DOHH2 (cell line): ENCODE measurements around the gene PLCB3.

Experiments
- H3F3A ChIP-seq: fragments of 200-600 bp; sonication (generic), shearing (Covaris generic); 2 replicates; pipeline ENCODE4 v1.6.0; 2016; ENCODE audit warnings: antibody characterized with exemption, mild to moderate bottlenecking; ENCODE audit not compliant: control insufficient read depth, insufficient read depth
- H3K27ac ChIP-seq: fragments of 200-600 bp; sonication (generic); 2 replicates; pipeline ENCODE4 v1.5.1; 2014; ENCODE audit warnings: low read depth, mild to moderate bottlenecking, low read length, moderate library complexity
- H3K27me3 ChIP-seq: fragments of 200-600 bp; sonication (generic); 2 replicates; pipeline ENCODE4 v1.6.1; 2014; ENCODE audit warnings: mild to moderate bottlenecking, low read length, mixed read lengths; ENCODE audit not compliant: control insufficient read depth
- H3K36me3 ChIP-seq: fragments of 200-600 bp; sonication (generic); 2 replicates; pipeline ENCODE4 v1.6.1; 2014; ENCODE audit warnings: mild to moderate bottlenecking, low read length, moderate library complexity, mixed read lengths; ENCODE audit not compliant: control insufficient read depth
- H3K4me1 ChIP-seq: fragments of 200-600 bp; sonication (generic); 2 replicates; pipeline ENCODE4 v1.6.1; 2014; ENCODE audit warnings: mild to moderate bottlenecking, low read length, mixed read lengths; ENCODE audit not compliant: control insufficient read depth
- H3K4me2 ChIP-seq: fragments of 200-600 bp; sonication (generic); 2 replicates; pipeline ENCODE4 v1.6.0; 2014; ENCODE audit warnings: mild to moderate bottlenecking, low read length, moderate library complexity
- H3K4me3 ChIP-seq: fragments of 200-600 bp; sonication (generic); 2 replicates; pipeline ENCODE4 v1.5.1; 2014; ENCODE audit warnings: mild to moderate bottlenecking, low read length, mixed read lengths
- H3K79me2 ChIP-seq: fragments of 200-600 bp; sonication (generic); 2 replicates; pipeline ENCODE4 v1.6.1; 2014; ENCODE audit warnings: mild to moderate bottlenecking, low read length, mixed read lengths; ENCODE audit not compliant: control insufficient read depth
- H3K9me2 ChIP-seq: fragments of 200-600 bp; sonication (generic); replicated peaks from 2 replicates; pipeline ENCODE4 v1.6.1; 2014; ENCODE audit warnings: mild to moderate bottlenecking, low read length, mixed read lengths; ENCODE audit not compliant: control insufficient read depth
- H3K9me3 ChIP-seq: fragments of 200-600 bp; sonication (generic); 2 replicates; pipeline ENCODE4 v1.6.1; 2014; ENCODE audit warnings: antibody characterized with exemption, low read length, mixed read lengths; ENCODE audit not compliant: control insufficient read depth, insufficient read depth
- H4K20me1 ChIP-seq: fragments of 200-600 bp; sonication (generic); 2 replicates; pipeline ENCODE4 v1.6.0; 2014; ENCODE audit warnings: low read depth, mild to moderate bottlenecking, antibody characterized with exemption, low read length, moderate library complexity; ENCODE audit not compliant: control insufficient read depth, insufficient read depth
- CTCF ChIP-seq: fragments of 200-600 bp; sonication (generic); IDR thresholded peaks from one replicate; pipeline ENCODE4 v1.5.1; 2014; ENCODE audit warnings: antibody characterized with exemption, mild to moderate bottlenecking, low read depth, low read length; ENCODE audit not compliant: poor library complexity, severe bottlenecking
- EZH2phosphoT487 ChIP-seq: fragments of 200-600 bp; sonication (generic); IDR thresholded peaks from 2 replicates; pipeline ENCODE4 v1.6.1; 2017; ENCODE audit warnings: borderline replicate concordance, mild to moderate bottlenecking, antibody characterized with exemption, low read length, moderate library complexity, mixed read lengths

The PLCB3 gene

GRCh38 chr11:64224151-64224890 lies 27.0 kb upstream of the PLCB3 start:
- H3K4me1 ChIP-seq = peaks cover 51% of the 10 kb centered on the region
- H3K27ac ChIP-seq = no peak overlapping the region
- peaks cover 31% of the 10 kb centered on the region for H3K79me2 ChIP-seq
- no peaks in the 10 kb centered on the region for H3K9me3 ChIP-seq
- H3F3A ChIP-seq = peaks cover 14% of the 10 kb centered on the region
- TF ChIP-seq CTCF (no peak), EZH2phosphoT487 (no peak)
- no peaks in the 10 kb centered on the region for H3K9me2 ChIP-seq
- H3K27me3 ChIP-seq = no peaks in the 10 kb centered on the region
- peak overlapping the region; percentile 85; the same call in 1 of the 2 replicates for H3K4me3 ChIP-seq
- peaks cover 54% of the 10 kb centered on the region for H3K36me3 ChIP-seq
- H3K4me2 ChIP-seq = peak overlapping the region; percentile 99
- no peaks in the 10 kb centered on the region for H4K20me1 ChIP-seq

DNA sequence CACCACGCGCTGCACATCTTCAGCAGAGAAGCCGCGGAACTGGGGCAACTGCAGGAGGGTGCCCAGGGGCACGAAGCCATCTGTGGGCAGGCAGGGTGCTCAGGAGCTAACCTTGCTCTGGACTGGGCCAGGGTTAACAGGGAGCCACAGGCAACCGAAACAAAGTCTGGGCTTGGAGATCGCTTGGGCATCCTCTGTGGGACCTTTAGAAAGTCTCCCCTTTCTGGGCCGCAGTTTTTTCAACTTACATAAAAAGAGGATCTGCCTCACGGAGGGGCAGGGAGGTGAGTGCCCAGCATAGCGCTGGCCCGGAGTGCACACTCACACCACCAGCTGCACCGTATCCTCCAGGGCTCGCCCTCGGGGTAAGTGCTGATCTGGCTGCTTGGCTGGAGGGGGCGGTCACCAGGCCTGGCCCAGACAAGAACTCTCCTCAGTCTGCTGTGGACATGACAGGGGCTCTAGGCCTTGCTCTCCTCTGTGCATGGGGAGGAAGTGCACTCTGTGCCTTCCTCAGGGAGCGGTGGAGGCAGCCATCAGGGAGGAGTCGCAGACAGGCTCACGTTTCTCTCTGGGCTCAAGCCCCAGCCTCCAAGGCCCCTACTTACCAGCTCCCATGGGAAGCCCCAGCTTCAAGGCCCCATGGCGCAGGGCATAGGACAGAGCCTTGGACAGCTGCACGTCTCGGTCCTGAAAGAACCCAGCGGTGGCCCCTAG lies 26.3 kb upstream of the PLCB3 start:
- H3K27ac ChIP-seq = peak overlapping the region; percentile 82
- H3K27me3 ChIP-seq = no peaks in the 10 kb centered on the region
- TF ChIP-seq EZH2phosphoT487 = no peak
- no peak for TF ChIP-seq CTCF

DNA sequence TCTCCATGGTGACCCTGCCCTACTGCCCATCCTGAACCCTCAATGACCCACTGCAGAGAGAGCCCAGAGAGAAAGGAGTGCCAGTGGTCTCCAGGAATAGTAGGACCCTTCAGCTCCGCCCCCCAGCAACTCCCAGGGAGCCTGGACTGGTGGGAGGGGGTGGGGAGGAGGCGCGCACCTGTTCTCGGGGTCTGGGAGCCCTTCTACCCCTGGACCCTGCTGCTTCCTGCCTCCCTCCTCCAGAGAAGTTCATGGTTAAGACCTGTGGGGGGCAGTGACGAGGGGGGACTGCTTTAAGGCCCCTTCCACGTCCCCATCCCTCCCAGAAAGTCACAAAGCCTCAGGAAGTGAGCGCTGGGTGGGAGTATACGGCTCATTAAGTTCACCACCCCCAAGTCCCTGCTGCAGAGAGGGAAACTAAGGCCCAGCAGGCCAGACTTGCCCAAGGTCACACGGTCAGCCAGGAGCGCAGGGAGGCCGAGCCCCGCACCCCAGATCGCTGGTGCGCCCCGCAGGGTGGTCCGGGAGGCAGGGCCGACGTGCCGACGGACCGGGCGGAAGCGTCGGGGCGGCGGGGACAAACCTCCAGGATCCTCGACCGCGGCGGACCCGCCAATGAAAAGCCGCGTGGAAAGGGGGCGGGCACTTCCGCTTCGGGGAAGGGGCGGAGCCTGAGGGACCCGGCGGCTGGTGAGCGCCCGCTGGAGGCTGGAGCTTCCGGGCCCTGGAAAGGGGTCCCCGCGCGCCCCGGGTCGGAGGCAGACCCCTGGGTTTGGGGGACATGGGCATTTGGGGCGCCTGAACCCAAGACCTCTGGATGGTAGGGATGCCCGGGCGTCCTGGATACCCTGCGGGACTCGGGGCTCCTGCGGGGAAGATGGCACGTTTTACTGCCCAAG lies 25.5 kb upstream of the PLCB3 start, which contains the start of the genes NUDT22 and TRPT1:
Gene NUDT22 (plus strand): TSS at position 667 of the 899 bp plus-strand sequence. CDS start 379 bp downstream, outside the sequence.
Gene TRPT1 (minus strand): TSS at position 579 of the 899 bp plus-strand sequence. CDS start 326 bp downstream, at position 253.
- Histone ChIP-seq H3K4me1 (peaks cover 61% of the 10 kb centered on the region), H3F3A (peaks cover 22% of the 10 kb centered on the region), H3K4me2 (peak within 1 kb of the TSS; percentile 99), H4K20me1 (no peaks in the 10 kb centered on the region), H3K27me3 (no peaks in the 10 kb centered on the region), H3K79me2 (peaks cover 36% of the 10 kb centered on the region), H3K36me3 (peaks cover 44% of the 10 kb centered on the region), H3K9me3 (no peaks in the 10 kb centered on the region), H3K4me3 (peak within 1 kb of the TSS; percentile 85), H3K27ac (peak within 1 kb of the TSS; percentile 82), H3K9me2 (no peaks in the 10 kb centered on the region)
- TF ChIP-seq CTCF = peak; percentile 68
- TF ChIP-seq EZH2phosphoT487 = no peak

More for the DNA sequence above, 26.3 kb upstream of the PLCB3 start:
- peaks cover 21% of the 10 kb centered on the region for H3F3A ChIP-seq
- H3K36me3 ChIP-seq = peaks cover 52% of the 10 kb centered on the region
- H3K79me2 ChIP-seq = peaks cover 34% of the 10 kb centered on the region
- H3K4me2 ChIP-seq = peak overlapping the region; percentile 99
- peak overlapping the region; percentile 85 for H3K4me3 ChIP-seq
- H3K4me1 ChIP-seq = peaks cover 59% of the 10 kb centered on the region
- H3K9me2 ChIP-seq = no peaks in the 10 kb centered on the region
- H3K9me3 ChIP-seq = no peaks in the 10 kb centered on the region
- no peaks in the 10 kb centered on the region for H4K20me1 ChIP-seq
